SK-N-SH (cell line): Measurements from ENCODE around the gene KNCN.

Source experiments
- CTCF ChIP-seq: fragments of 200-600 bp; sonication (generic); IDR thresholded peaks from 2 replicates; pipeline ENCODE4 v1.6.1; 2017; ENCODE audit warnings: antibody characterized with exemption, mild to moderate bottlenecking, moderate library complexity
- EZH2phosphoT487 ChIP-seq: fragments of 200-600 bp; sonication (generic); IDR thresholded peaks from 2 replicates; pipeline ENCODE4 v1.6.1; 2017; ENCODE audit warnings: low read depth, mixed run types, mild to moderate bottlenecking, antibody characterized with exemption, moderate library complexity, borderline replicate concordance
- FOSL2 ChIP-seq: IDR thresholded peaks from 2 replicates; pipeline ENCODE4 v1.4.0; 2012; ENCODE audit warnings: low read depth, mild to moderate bottlenecking, moderate library complexity, borderline replicate concordance
- JUND ChIP-seq: IDR thresholded peaks from 2 replicates; pipeline ENCODE4 v1.4.0; 2012
- MXI1 ChIP-seq: IDR thresholded peaks from 2 replicates; pipeline ENCODE4 v1.6.1; 2012; ENCODE audit warnings: mild to moderate bottlenecking, low read depth, low read length, improper control_type of control experiment
- NFIC ChIP-seq: IDR thresholded peaks from 2 replicates; pipeline ENCODE4 v1.4.0; 2012; ENCODE audit warnings: borderline replicate concordance
- RAD21 ChIP-seq: IDR thresholded peaks from 2 replicates; pipeline ENCODE4 v1.6.1; 2012; ENCODE audit warnings: mild to moderate bottlenecking, low read length
- RCOR1 ChIP-seq: fragments of 150-350 bp; IDR thresholded peaks from 2 replicates; pipeline ENCODE4 v1.6.1; 2017; ENCODE audit warnings: antibody characterized with exemption, low read length
- TAF1 ChIP-seq: IDR thresholded peaks from 2 replicates; pipeline ENCODE4 v1.6.1; 2012; ENCODE audit warnings: low read depth, mild to moderate bottlenecking, low read length, moderate library complexity, borderline replicate concordance

GRCh38 chr1:46522184-46522968 is 29.1 kb downstream of the KNCN start:
- TF ChIP-seq NFIC: no peak; the same call in 1 of the 2 replicates
- TF ChIP-seq CTCF: no peak
- no peak for TF ChIP-seq RAD21
- no peak for TF ChIP-seq TAF1
- no peak for TF ChIP-seq JUND
- no peak for TF ChIP-seq FOSL2
- no peak for TF ChIP-seq EZH2phosphoT487
- TF ChIP-seq RCOR1: no peak
- no peak for TF ChIP-seq MXI1
